K562 (cell line): ENCODE results near the gene DHODH. TPM values are rescaled to one million over a fixed set of nuclear protein-coding genes. Genes with fewer than 3 reads are reported as not detected.

ENCODE experiments used
- ATAC-seq: fragments of 200-7000 bp; cut with Tn5 transposase; 3 replicates; pipeline ENCODE4 v1.9.1; 2020; ENCODE audit warnings: moderate library complexity
- BruUV-seq: library from RNA; stranded (reverse); fragments of 400-500 nt; replicated peaks from 2 replicates; lab custom pipeline; 2021; lab: Mats Ljungman, UMichigan
- CTCF ChIA-PET: fragments of 300-600 bp; formaldehyde crosslinking; extraction: SDS; loops from one replicate; lab custom pipeline; 2021; ENCODE audit warnings: low intra/inter-chr PET ratio; lab: Yijun Ruan, JAX
- POLR2A ChIA-PET: fragments of 300-600, 350-650 bp; sonication (Branson Sonifier 250); formaldehyde crosslinking; extraction: SDS; loops from one replicate; lab custom pipeline; 2021; ENCODE audit warnings: antibody characterized with exemption, inconsistent platforms; lab: Yijun Ruan, JAX
- DNase-seq, 4 experiments: peaks; one replicate each; pipeline versions ENCODE4 v3.0.0 to v3.0.0-alpha.2; 2011 to 2018; ENCODE audit warnings: low spot score in 3 of 4, mixed read lengths in 3 of 4; ENCODE audit errors: extremely low read depth in 1 of 4
- FAIRE-seq: peaks from 2 replicates; lab custom pipeline; 2011; peaks lifted over from hg19 to GRCh38; lab: Jason Lieb, UNC
- H2AFZ ChIP-seq: 2 replicates; pipeline ENCODE4 v1.6.0; 2011; ENCODE audit warnings: low read depth, low read length, control low read depth, inconsistent platforms
- H3K27ac ChIP-seq: fragments of 200-600 bp; 3 replicates; pipeline ENCODE4 v1.8.0; 2011; ENCODE audit warnings: low read depth, mild to moderate bottlenecking, control low read depth, inconsistent platforms, low read length, moderate library complexity, mixed read lengths; ENCODE audit errors: extremely low read depth
- H3K27me3 ChIP-seq, 2 experiments: fragments of 300-600 bp in 1 of 2; 2 replicates in 1 of 2; 3 replicates in 1 of 2; pipeline versions ENCODE4 v1.6.0 to v1.8.0; 2011; ENCODE audit warnings: inconsistent platforms in 2 of 2, low read length in 2 of 2, mild to moderate bottlenecking in 1 of 2, mixed read lengths in 1 of 2, moderate library complexity in 1 of 2; ENCODE audit not compliant: control insufficient read depth in 2 of 2, insufficient read depth in 2 of 2
- H3K36me3 ChIP-seq: fragments of 300-600 bp; 3 replicates; pipeline ENCODE4 v1.8.0; 2011; ENCODE audit warnings: mild to moderate bottlenecking, low read length, inconsistent platforms; ENCODE audit not compliant: control insufficient read depth, insufficient read depth
- H3K4me1 ChIP-seq, 2 experiments: fragments of 200-600 bp in 1 of 2; replicated peaks in 1 of 2; 2 replicates in 1 of 2; 3 replicates in 1 of 2; pipeline versions ENCODE4 v1.5.1 to v1.8.0; 2011; ENCODE audit warnings: inconsistent platforms in 2 of 2, low read length in 2 of 2, mild to moderate bottlenecking in 1 of 2, mixed read lengths in 1 of 2, moderate library complexity in 1 of 2; ENCODE audit not compliant: control insufficient read depth in 2 of 2, insufficient read depth in 2 of 2
- H3K4me2 ChIP-seq: 2 replicates; pipeline ENCODE4 v1.6.1; 2011; ENCODE audit warnings: low read length, control low read depth, inconsistent platforms, mixed read lengths; ENCODE audit not compliant: insufficient read depth
- H3K4me3 ChIP-seq: fragments of 200-600 bp; sonication (generic), shearing (Covaris generic); 2 replicates; pipeline ENCODE4 v1.5.1; 2016; ENCODE audit warnings: control low read depth, inconsistent platforms
- H3K79me2 ChIP-seq: fragments of 200-600 bp; 3 replicates; pipeline ENCODE4 v1.8.0; 2011; ENCODE audit warnings: low read length, inconsistent platforms; ENCODE audit not compliant: control insufficient read depth, insufficient read depth
- H3K9ac ChIP-seq, 2 experiments: 2 replicates each; pipeline versions ENCODE4 v1.6.0 to v1.6.1; 2011; ENCODE audit warnings: low read depth in 2 of 2, low read length in 2 of 2, control low read depth in 1 of 2, inconsistent platforms in 1 of 2, mild to moderate bottlenecking in 1 of 2, mixed read lengths in 1 of 2; ENCODE audit not compliant: insufficient read depth in 1 of 2
- H3K9me1 ChIP-seq: one replicate; pipeline ENCODE4 v1.6.0; 2011; ENCODE audit warnings: inconsistent platforms, mild to moderate bottlenecking, low read length, moderate library complexity; ENCODE audit not compliant: control insufficient read depth, insufficient read depth
- H3K9me3 ChIP-seq: replicated peaks from 2 replicates; pipeline ENCODE4 v1.5.1; 2011; ENCODE audit warnings: low read depth, low read length, inconsistent platforms; ENCODE audit not compliant: control insufficient read depth, insufficient read depth
- H4K20me1 ChIP-seq: replicated peaks from 2 replicates; pipeline ENCODE4 v1.6.1; 2011; ENCODE audit warnings: low read length, inconsistent platforms, mixed read lengths; ENCODE audit not compliant: control insufficient read depth, insufficient read depth
- BCOR ChIP-seq: fragments of 450-650 bp; IDR thresholded peaks from 2 replicates; pipeline ENCODE4 v1.6.1; 2016
- E2F5 ChIP-seq: sonication (generic); formaldehyde crosslinking; IDR thresholded peaks from 2 replicates; pipeline ENCODE4 v1.8.0; 2022; ENCODE audit warnings: mild to moderate bottlenecking, missing genetic modification reagents
- KDM1A ChIP-seq, 2 experiments: fragments of 450-650 bp; IDR thresholded peaks; 2 replicates each; pipeline ENCODE4 v1.6.1; 2016; ENCODE audit warnings: mild to moderate bottlenecking in 2 of 2
- MITF ChIP-seq: IDR thresholded peaks from 2 replicates; pipeline ENCODE4 v1.6.1; 2014; ENCODE audit warnings: antibody characterized with exemption
- PHB ChIP-seq: fragments of 250-450 bp; sonication (Bioruptor Pico); IDR thresholded peaks from 2 replicates; pipeline ENCODE4 v1.5.0; 2021
- PHF20 ChIP-seq: fragments of 450-650 bp; IDR thresholded peaks from 2 replicates; pipeline ENCODE4 v1.6.1; 2018; ENCODE audit not compliant: partially characterized antibody
- PKNOX1 ChIP-seq: fragments of 450-650 bp; IDR thresholded peaks from 2 replicates; pipeline ENCODE4 v1.6.1; 2016
- POLR2H ChIP-seq: IDR thresholded peaks from 2 replicates; pipeline ENCODE4 v1.6.1; 2016; ENCODE audit warnings: missing genetic modification characterization, low read depth, mild to moderate bottlenecking, control low read depth, missing compliant biosample characterization, moderate library complexity
- RBFOX2 ChIP-seq: fragments of 200-400 bp; formaldehyde crosslinking; IDR thresholded peaks from 2 replicates; pipeline ENCODE4 v1.6.1; 2017; ENCODE audit warnings: low read depth, mild to moderate bottlenecking, low read length, moderate library complexity
- RBM15 ChIP-seq: fragments of 200-400 bp; formaldehyde crosslinking; IDR thresholded peaks from 2 replicates; pipeline ENCODE4 v1.6.1; 2018; ENCODE audit warnings: mild to moderate bottlenecking, low read length, moderate library complexity; ENCODE audit not compliant: insufficient read depth
- TFAM ChIP-seq: fragments of 250-450 bp; sonication (Bioruptor Pico); conservative IDR thresholded peaks from 2 replicates; pipeline ENCODE4 v1.5.0; 2021; ENCODE audit warnings: mild to moderate bottlenecking, moderate library complexity
- ZNF146 ChIP-seq: IDR thresholded peaks from one replicate; pipeline ENCODE4 v1.6.1; 2018; ENCODE audit warnings: missing compliant biosample characterization; ENCODE audit not compliant: unreplicated experiment
- ZNF830 ChIP-seq: fragments of 250-450 bp; sonication (Bioruptor Pico); IDR thresholded peaks from 2 replicates; pipeline ENCODE4 v1.5.0; 2021; ENCODE audit warnings: mild to moderate bottlenecking
- whole genome bisulfite sequencing: fragments of 100-300 bp; shearing (Covaris generic); methylation state at CpG from one replicate; pipeline ENCODE4 v1.1.6; 2016; ENCODE audit warnings: low coverage, mixed read lengths; ENCODE audit not compliant: insufficient coverage; ENCODE audit errors: missing lambda C conversion rate; 5-methylcytosine and 5-hydroxymethylcytosine counted together
- in situ Hi-C: fragments of 300-500 bp; cut with MboI; formaldehyde crosslinking; loops from 4 replicates; pipeline ENCODE4 v1.15.0; 2018; ENCODE audit warnings: inconsistent platforms, mixed read lengths
- intact Hi-C: fragments of 100-400 bp; cut with micrococcal nuclease; formaldehyde crosslinking; loops from 2 replicates; pipeline ENCODE4 v1.14.2; 2022
- polyA plus RNA-seq, 8 experiments: library from polyadenylated mRNA; depleted of rRNA in 4 of 8; stranded (reverse) in 5 of 8; unstranded in 3 of 8; fragments of >200 nt; fragmentation: Nextera tagmentation in 2 of 8; fragmentation: Illumina TruSeq in 1 of 8; extraction: Ambion mirVana in 2 of 8; extraction: Trizol in 1 of 8; gene quantifications; 2 replicates each; pipeline versions ENCODE4 v1.2.1 to v1.2.3, GENCODE V29; 2011 to 2014; ENCODE audit warnings: inconsistent platforms in 1 of 8, missing spikeins in 1 of 8
- total RNA-seq, 7 experiments: library from RNA; depleted of rRNA in 6 of 7; stranded (reverse); fragments of >200 nt in 6 of 7; fragmentation: Illumina TruSeq in 2 of 7; extraction: Trizol in 2 of 7; gene quantifications; 2 replicates each; pipeline versions ENCODE4 v1.2.1 to v1.2.3, GENCODE V29; 2011 to 2021; ENCODE audit warnings: low replicate concordance in 1 of 7

Gene DHODH
- total and polyA plus RNA-seq, 9 of the 15 experiments (the other 6 are each of a cell fraction or from before 2014, with no cell fraction given) = 4.3 to 19.9 (median 12.7) TPM

GRCh38 chr16:72061564-72061963, 53.0 kb downstream of the DHODH start:
- Histone ChIP-seq H4K20me1 (no peaks in the 10 kb centered on the region), H3K79me2 (no peaks in the 10 kb centered on the region), H2AFZ (no peak overlapping the region), H3K27ac (no peak overlapping the region), H3K4me2 (no peak overlapping the region), H3K9me3 (no peaks in the 10 kb centered on the region), H3K4me3 (no peak overlapping the region), H3K36me3 (no peaks in the 10 kb centered on the region), H3K27me3 (peaks cover 12 to 15% of the 10 kb centered on the region in 2 experiments; a peak in 4 of 5 replicates), H3K9me1 (no peaks in the 10 kb centered on the region), H3K9ac (no peak overlapping the region), H3K4me1 (no peaks in the 10 kb centered on the region)
- POLR2A ChIA-PET = interaction anchor here (0.6 to 1.0 kb wide), 3 partner anchors 11 to 1902 kb away, joined by 3 read pairs; no protein-coding TSS in a partner anchor
- ATAC-seq (no peak), FAIRE-seq (no peak), DNase-seq (no peak)
- intact Hi-C loops (loop anchor here (10.0 kb wide), 1 partner anchor 93 kb away; no protein-coding TSS in a partner anchor), in situ Hi-C loops (no loop called here)
- CTCF ChIA-PET = no interaction called here
- no TSS peak for BruUV-seq
- TF ChIP-seq KDM1A (IDR thresholded peaks at IDR 0.05) (no peak), ZNF830 (no peak), POLR2H (tag) (no peak), BCOR (no peak)
- 0% methylated on average over 1 of the region's 1 CpG for WGBS

- H3K36me3 ChIP-seq = no peaks in the 10 kb centered on the region
- ChIA-PET POLR2A (no interaction called here), CTCF (interaction anchor here (0.8 kb wide), 1 partner anchor 35 kb away, joined by 3 read pairs; no protein-coding TSS in a partner anchor)
Observed at GRCh38 chr16:72064361-72064894, 55.9 kb downstream of the DHODH start.

More at GRCh38 chr16:72064361-72064894, 55.9 kb downstream of the DHODH start:
- H3K27me3 ChIP-seq = peaks cover 12 to 15% of the 10 kb centered on the region in 2 experiments; a peak in 4 of 5 replicates
- no peak for TF ChIP-seq TFAM (CRISPR knock-in tag)
- TF ChIP-seq RBFOX2 = no peak
- no peak for TF ChIP-seq RBM15
- no peak for TF ChIP-seq MITF
- no peak for TF ChIP-seq PHB (CRISPR knock-in tag)
- TF ChIP-seq ZNF146 = no peak
- TF ChIP-seq PKNOX1 = no peak
- no peak for TF ChIP-seq E2F5 (CRISPR knock-in tag)
- TF ChIP-seq PHF20 = no peak
- FAIRE-seq (no peak), ATAC-seq (no peak), DNase-seq (no peak)
- 8% methylated on average over 10 of the region's 10 CpGs for WGBS
- H3K4me3 ChIP-seq = no peak overlapping the region
- H3K4me1 ChIP-seq = peaks cover 0 to 4% of the 10 kb centered on the region in 2 experiments; a peak in 1 of 5 replicates
- H3K9me3 ChIP-seq = no peaks in the 10 kb centered on the region
- no peaks in the 10 kb centered on the region for H4K20me1 ChIP-seq
- no peaks in the 10 kb centered on the region for H3K79me2 ChIP-seq
- no peak overlapping the region for H3K4me2 ChIP-seq
- intact Hi-C loops (loop anchor here (10.0 kb wide), 1 partner anchor 90 kb away; no protein-coding TSS in a partner anchor), in situ Hi-C loops (no loop called here)
- no TSS peak for BruUV-seq
- H3K9ac ChIP-seq = no peak overlapping the region
- H3K27ac ChIP-seq = no peak overlapping the region
- H2AFZ ChIP-seq = no peak overlapping the region
- H3K9me1 ChIP-seq = no peaks in the 10 kb centered on the region
